Prostate gland (tissue), 2 donors: ENCODE measurements around the gene SELENBP1. TPM values are rescaled to one million over a fixed set of nuclear protein-coding genes. Genes with fewer than 3 reads are reported as not detected.
"Not testable (repeated sequence)": the region's sequence is repeated elsewhere in the genome, so short reads cannot be mapped to it uniquely, and the experiment has no call there.

Experiments
- DNase-seq: peaks from one replicate; pipeline ENCODE4 v3.0.0-alpha.2; 2019; ENCODE audit warnings: low spot score
- H3K27ac ChIP-seq, 2 donors: fragments of 200-600 bp; sonication (generic); 2 replicates each; pipeline ENCODE4 v1.5.1; 2017 to 2019
- H3K27me3 ChIP-seq: fragments of 200-600 bp; sonication (generic); replicated peaks from 2 replicates; pipeline ENCODE4 v1.5.1; 2019; ENCODE audit not compliant: insufficient read depth
- H3K36me3 ChIP-seq, 2 donors: fragments of 200-600 bp; sonication (generic); 1 replicate in 1 of 2; 2 replicates in 1 of 2; pipeline versions ENCODE4 v1.5.1 to v1.8.1; 2017 to 2019
- H3K4me1 ChIP-seq: fragments of 200-600 bp; sonication (generic); replicated peaks from 2 replicates; pipeline ENCODE4 v1.5.1; 2019
- H3K4me3 ChIP-seq, 2 donors: fragments of 200-600 bp; sonication (generic); 2 replicates each; pipeline ENCODE4 v1.5.1; 2017 to 2019
- H3K9me3 ChIP-seq: fragments of 200-600 bp; sonication (generic); 2 replicates; pipeline ENCODE4 v1.5.1; 2017
- CTCF ChIP-seq, 4 experiments: fragments of 200-600 bp in 2 of 4; fragments of 450-650 bp in 2 of 4; sonication (generic) in 2 of 4; IDR thresholded peaks; 1 replicate in 3 of 4; 2 replicates in 1 of 4; pipeline ENCODE4 v1.5.1; 2016 to 2019; ENCODE audit warnings: antibody characterized with exemption in 4 of 4, mild to moderate bottlenecking in 2 of 4, moderate library complexity in 2 of 4
- POLR2A ChIP-seq: fragments of 450-650 bp; IDR thresholded peaks from one replicate; pipeline ENCODE4 v1.6.1; 2016; ENCODE audit warnings: antibody characterized with exemption, mild to moderate bottlenecking
- POLR2AphosphoS5 ChIP-seq: sonication (generic); formaldehyde crosslinking; IDR thresholded peaks from one replicate; pipeline ENCODE4 v1.6.1; 2017; ENCODE audit warnings: antibody characterized with exemption
- WGBS: methylation state at CpG from one replicate; pipeline ENCODE4 v1.1.5; 2018; 5-methylcytosine and 5-hydroxymethylcytosine counted together
- intact Hi-C: fragments of 100-400 bp; cut with DNase I; formaldehyde crosslinking; loops from one replicate; pipeline ENCODE4 v1.14.2; 2022
- total RNA-seq, 2 donors: library from RNA; depleted of rRNA; stranded (reverse); fragments of >200 nt; gene quantifications; one replicate each; pipeline ENCODE4 v1.1.0, GENCODE V29; 2016

SELENBP1 gene
- total RNA-seq, 2 donors from 2014 or later: 104 to 108 TPM

DNA sequence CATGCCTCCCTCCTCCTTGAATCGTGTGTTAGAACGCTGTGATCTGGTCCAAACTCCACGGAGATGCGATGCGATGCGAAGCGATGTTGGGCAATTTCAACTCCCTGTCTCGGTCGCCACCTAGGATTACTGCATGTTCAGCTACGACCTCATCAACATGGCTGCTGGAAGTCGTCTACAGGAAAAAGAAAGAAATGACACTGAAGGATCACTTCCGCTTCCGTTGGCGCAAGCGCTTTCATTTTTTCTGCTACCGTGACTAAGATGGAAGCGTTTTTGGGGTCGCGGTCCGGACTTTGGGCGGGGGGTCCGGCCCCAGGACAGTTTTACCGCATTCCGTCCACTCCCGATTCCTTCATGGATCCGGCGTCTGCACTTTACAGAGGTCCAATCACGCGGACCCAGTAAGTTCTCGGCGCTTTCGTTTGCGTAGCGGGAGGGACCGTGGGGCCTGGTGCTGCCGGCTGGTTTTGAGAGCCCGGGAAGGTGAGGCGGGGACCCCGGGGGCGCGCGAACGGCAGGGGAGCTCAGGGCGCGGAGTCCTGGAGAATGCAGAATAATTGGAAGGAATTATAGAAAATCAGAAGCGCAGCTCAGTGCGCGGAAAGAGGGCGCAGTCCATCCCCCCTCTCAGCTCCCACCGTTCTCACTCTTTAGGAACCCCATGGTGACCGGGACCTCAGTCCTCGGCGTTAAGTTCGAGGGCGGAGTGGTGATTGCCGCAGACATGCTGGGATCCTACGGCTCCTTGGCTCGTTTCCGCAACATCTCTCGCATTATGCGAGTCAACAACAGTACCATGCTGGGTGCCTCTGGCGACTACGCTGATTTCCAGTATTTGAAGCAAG, 27.0 kb upstream of the SELENBP1 start, which contains the start of gene PSMB4:
TSS of gene PSMB4 (plus strand) at position 250 of the 848 bp plus-strand sequence. CDS start at position 265, 15 bp downstream.
- Histone ChIP-seq H3K36me3 (peaks cover 6 to 7% of the 10 kb centered on the region in 2 donors), H3K9me3 (no peaks in the 10 kb centered on the region), H3K27ac (peak within 1 kb of the TSS; percentile 84 to 85), H3K4me3 (peak within 1 kb of the TSS; percentile 94 to 96), H3K4me1 (peaks cover 7% of the 10 kb centered on the region), H3K27me3 (no peaks in the 10 kb centered on the region)
- TF ChIP-seq POLR2A: peak; percentile 59
- TF ChIP-seq CTCF (IDR thresholded peaks at IDR 0.05): peak in 3 of 4 experiments; percentile 41 to 63 (median 56)
- TF ChIP-seq POLR2AphosphoS5: peak; percentile 100
- under 1% methylated on average over 63 of the region's 63 CpGs for WGBS
- intact Hi-C loops: loop anchor here (1.0 to 5.0 kb wide), 4 partner anchors 31 to 117 kb away; partner anchors contain the start of genes RFX5 and ZNF687
- DNase-seq: peak; percentile 91

GRCh38 chr1:151396265-151396664, 23.8 kb upstream of the SELENBP1 start:
- not testable (repeated sequence) for DNase-seq, H3K9me3 ChIP-seq, H3K36me3 ChIP-seq, H3K27ac ChIP-seq, H3K4me3 ChIP-seq, H3K4me1 ChIP-seq, H3K27me3 ChIP-seq
- 80% methylated on average over 5 of the region's 5 CpGs for WGBS
- intact Hi-C loops: loop anchor here (5.0 kb wide), 1 partner anchor 89 kb away; no protein-coding TSS in a partner anchor

GRCh38 chr1:151393583-151393982, 21.1 kb upstream of the SELENBP1 start:
- Histone ChIP-seq H3K4me1 (no peaks in the 10 kb centered on the region), H3K36me3 (no peaks in the 10 kb centered on the region), H3K4me3 (no peak overlapping the region), H3K9me3 (no peaks in the 10 kb centered on the region), H3K27me3 (no peaks in the 10 kb centered on the region), H3K27ac (no peak overlapping the region)
- intact Hi-C loops: no loop called here
- no peak for DNase-seq
- no peak for TF ChIP-seq CTCF (IDR thresholded peaks at IDR 0.05)
- no peak for TF ChIP-seq POLR2A
- TF ChIP-seq POLR2AphosphoS5: no peak

DNA sequence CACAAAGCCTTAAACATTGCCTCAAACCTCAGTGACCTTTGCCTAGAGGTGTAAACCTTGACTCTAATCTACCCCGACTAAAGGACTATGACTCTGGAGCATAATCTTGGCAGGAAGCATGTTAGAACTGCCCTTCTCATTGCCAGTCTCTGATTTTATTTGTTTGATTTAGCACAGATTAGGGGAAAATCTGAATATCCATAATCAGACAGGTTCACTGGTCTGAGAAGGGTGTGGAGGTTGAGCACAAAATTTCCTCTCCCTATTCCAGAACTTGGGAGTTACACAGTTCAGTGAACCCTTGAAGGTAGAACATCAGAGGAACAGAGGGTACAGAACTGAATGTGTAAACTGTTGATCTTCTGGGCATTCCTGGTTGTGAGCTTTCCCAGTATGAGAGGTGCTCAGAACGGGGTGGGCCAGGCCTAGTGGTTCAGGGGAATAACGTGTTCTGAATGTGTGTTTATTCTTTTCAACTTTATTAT, 18.6 kb upstream of the SELENBP1 start:
- intact Hi-C loops: no loop called here
- Histone ChIP-seq H3K4me1 (no peaks in the 10 kb centered on the region), H3K4me3 (no peak overlapping the region), H3K27me3 (no peaks in the 10 kb centered on the region), H3K9me3 (no peaks in the 10 kb centered on the region), H3K36me3 (no peaks in the 10 kb centered on the region), H3K27ac (no peak overlapping the region)
- TF ChIP-seq POLR2A: no peak
- peak; percentile 15 for TF ChIP-seq POLR2AphosphoS5
- DNase-seq: no peak
- 57% methylated on average over 3 of the region's 3 CpGs for WGBS

GRCh38 chr1:151390221-151391078, 17.9 kb upstream of the SELENBP1 start:
- H3K9me3 ChIP-seq, H3K27me3 ChIP-seq, H3K36me3 ChIP-seq, intact Hi-C loops, H3K4me3 ChIP-seq, DNase-seq, H3K4me1 ChIP-seq, H3K27ac ChIP-seq: not testable (repeated sequence)
- 88% methylated on average over 22 of the region's 22 CpGs for WGBS

DNA sequence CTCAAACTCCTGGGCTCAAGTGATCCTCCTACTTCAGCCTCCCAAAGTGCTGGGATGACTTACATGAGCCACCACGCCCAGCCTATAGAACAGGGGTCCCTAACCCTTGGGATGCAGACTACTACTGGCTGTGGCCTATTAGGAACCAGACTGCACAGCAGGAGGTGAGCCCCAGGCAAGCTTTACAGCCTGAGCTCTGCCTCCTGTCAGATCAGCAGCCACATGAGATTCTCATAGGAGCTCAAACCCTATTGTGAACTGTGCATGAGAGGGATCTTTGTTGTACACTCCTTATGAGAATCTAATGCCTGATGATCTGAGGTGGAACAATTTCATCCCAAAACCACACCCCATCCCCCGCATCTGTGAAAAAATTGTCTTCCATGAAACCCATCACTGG, 13.5 kb upstream of the SELENBP1 start:
- Histone ChIP-seq H3K4me1 (no peaks in the 10 kb centered on the region), H3K9me3 (no peaks in the 10 kb centered on the region), H3K27me3 (no peaks in the 10 kb centered on the region), H3K36me3 (no peaks in the 10 kb centered on the region), H3K27ac (no peak overlapping the region), H3K4me3 (no peak overlapping the region)
- WGBS: 100% methylated on average over 2 of the region's 2 CpGs
- TF ChIP-seq POLR2AphosphoS5 (no peak), CTCF (IDR thresholded peaks at IDR 0.05) (no peak), POLR2A (no peak)
- no peak for DNase-seq
- intact Hi-C loops: no loop called here
